ENCODE data around the gene DDX3X. TPM values are rescaled to one million over a fixed set of nuclear protein-coding genes. Genes with fewer than 3 reads are reported as not detected.
A peak's percentile ranks its signal among the peaks of the same experiment; 100 is the strongest.
"Not testable (repeated sequence)": the region's sequence is repeated elsewhere in the genome, so short reads cannot be mapped to it uniquely, and the experiment has no call there.

DDX3X gene
- total RNA-seq, 1 donor from 2014 or later, result 490 TPM

DNA sequence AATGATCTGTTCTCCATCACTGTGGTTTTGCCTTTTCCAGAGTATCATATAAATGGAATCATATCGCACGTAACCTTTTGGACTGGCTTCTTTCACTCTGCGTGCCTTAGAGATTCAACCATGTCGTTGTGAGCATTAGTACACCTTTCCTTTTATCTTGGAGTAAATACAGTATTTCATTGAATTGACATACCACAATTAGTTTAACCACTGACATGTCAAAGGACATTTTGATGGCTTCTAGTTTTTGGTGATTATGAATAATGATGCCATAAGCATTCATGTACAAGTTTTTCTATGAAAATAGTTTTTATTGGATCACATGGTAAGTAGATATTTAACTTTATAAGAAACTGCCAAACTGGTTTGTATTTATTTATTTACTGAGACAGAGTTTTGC lies 35.2 kb downstream of the DDX3X start:
- no peak for DNase-seq (ENCODE audit: low spot score)

DNA sequence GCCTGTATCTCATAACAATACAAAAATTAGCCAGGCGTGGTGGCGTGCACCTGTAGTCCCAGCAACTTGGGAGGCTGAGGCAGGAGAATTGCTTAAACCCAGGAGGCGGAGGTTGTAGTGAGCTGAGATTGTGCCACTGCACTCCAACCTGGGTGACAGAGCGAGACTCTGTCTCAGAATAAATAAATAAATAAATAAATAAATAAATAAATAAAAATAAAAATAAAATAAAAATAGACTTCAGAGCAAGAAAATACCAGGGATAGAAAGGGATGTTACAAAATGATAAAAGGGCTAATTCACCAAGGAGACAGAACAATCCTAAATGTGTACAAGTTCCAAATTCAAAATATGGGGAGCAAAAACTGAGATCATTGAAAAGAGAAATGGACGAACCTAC lies 37.6 kb downstream of the DDX3X start:
- not testable (repeated sequence) for DNase-seq (ENCODE audit: low spot score)

DNA sequence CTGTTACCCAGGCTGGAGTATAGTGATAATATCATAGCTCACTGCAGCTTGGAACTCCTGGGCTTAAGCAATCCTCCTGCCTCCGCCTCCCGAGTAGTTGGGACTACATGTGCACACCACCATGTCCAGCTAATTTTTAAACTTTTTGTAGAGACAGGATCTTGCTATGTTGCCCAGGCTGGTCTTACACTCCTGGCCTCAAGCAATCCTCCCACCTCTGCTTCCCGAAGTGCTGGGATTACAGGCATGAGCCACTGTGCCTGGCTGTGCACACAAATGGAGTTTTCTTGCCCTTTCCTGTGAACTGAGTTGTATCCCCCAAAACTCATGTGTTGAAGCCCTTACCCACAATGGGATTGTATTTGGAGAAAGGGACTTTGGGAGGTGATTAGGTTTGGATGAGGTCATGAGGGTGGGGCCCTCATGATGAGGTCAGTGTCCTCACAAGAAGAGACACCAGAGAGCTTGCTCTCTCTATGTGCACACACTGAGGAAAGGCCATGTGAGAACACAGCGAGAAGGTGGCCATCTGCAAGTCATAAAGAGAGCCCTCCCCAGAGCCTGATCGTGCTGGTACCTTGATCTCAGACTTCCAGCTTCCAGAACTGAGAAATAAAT lies 40.1 kb downstream of the DDX3X start:
- no peak for DNase-seq (ENCODE audit: low spot score)

DNA sequence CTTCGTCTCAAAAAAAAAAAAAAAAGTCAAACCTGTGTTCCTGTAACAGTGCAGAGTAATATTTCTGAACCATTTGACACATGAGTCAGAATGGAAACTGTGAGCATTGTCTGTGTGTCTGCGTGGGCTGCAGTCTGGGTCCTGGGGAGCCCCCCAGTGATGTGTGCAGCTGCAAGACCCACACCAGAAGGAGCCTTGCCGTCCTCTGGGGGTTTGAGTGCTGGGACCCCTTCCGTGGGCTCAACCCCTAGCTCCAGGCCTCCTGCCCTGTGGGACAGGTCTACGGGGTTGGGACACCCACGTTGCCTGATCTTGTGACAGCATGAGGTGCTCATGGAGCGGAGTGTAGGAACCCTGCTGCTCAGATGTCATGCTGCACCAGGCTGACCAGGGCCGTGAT lies 43.7 kb downstream of the DDX3X start:
- no peak for DNase-seq (ENCODE audit: low spot score)

DNA sequence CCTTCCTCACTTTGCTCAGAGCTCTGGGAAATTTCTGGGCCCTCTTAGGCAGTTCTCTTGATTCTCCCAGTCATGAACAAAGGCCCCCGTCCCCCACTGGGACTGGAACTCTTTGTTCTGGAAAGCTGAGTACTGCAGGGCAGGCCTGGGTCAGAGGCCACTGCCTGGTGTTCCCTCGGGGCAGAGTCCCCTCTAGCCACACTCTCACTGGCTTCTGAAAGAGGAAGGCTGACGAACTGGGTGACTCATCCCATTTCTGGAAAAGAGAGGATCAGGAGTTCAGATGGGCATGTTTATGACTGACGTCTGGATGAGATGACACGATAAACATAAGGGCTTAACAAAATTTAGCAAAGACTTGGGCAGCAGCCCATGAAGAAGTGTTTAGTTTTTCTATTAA lies 47.7 kb downstream of the DDX3X start:
- no peak for DNase-seq (ENCODE audit: low spot score)

DNA sequence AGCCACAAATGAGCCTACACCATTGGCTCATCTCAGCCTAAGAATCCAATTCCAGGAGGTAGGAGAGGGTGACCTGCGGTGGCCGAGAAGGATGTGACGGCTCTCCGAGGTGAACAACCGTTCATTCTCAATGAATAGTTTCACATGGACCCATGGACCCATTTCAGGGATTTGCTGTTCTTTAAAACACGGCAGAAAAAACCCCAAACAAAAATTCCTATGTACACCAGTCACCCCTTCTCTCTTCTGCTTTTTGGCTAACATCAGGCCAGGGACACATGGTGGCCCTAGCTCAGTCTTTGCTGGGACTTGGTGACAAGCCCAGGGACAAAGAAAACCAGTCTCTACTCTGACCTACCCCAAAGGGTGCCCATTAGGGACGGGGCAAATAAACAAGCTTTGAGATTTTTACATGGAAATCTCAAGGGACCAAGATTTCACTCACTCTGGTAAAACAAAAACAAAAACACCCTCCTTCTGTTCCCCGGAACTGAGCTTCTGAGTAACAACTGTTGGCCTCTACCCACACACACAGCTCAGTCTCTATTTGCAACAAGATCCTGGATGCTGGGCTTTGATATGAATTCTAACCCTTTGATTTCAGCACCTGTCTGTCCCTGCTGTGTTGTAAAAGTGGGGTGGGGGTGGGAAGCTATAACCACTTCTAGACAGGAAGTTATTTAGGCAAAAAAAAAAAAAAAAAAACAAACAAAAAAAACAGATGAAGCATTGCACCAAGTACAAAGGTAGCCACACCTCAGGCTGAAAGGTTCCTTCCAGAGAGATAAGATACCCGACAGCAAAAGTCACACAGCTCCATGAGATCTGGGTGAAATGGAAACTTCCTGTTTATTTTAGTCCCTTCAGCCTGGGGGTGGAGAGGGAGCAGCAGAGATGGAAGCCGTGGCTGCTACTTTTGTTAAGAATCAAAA lies 49.0 kb downstream of the DDX3X start:
- DNase-seq (ENCODE audit: low spot score), result no peak

DNA sequence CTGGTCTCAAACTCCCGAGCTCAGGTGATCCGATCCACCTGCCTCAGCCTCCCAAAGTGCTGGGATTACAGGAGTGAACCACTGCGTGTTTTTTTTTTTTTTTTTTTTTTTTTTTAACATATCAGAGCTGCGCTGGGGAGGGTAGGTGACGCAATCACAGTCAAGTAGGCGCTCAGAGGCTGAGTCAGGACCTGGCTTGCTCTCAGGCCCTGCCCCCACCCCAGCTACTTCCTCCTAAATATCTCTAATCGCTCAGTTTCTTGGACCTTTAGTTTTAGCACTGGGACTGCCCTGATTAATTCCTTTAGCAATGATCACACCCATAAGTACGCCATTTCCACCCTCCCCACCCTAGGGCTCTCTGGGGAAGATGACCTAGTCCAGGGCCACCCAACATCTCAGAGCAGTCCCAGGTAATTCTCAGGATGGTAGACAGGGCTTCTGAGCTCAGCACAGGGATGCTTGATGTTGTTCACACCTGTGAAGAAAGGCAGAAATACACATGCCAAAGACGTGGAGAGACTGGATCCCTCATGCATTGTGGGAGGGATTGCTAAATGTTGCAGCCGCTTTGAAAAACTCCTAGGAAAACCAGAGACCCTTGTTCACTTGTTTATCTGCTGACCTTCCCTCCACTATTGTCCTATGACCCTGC lies 50.2 kb downstream of the DDX3X start:
- no peak for DNase-seq (ENCODE audit: low spot score)

DNA sequence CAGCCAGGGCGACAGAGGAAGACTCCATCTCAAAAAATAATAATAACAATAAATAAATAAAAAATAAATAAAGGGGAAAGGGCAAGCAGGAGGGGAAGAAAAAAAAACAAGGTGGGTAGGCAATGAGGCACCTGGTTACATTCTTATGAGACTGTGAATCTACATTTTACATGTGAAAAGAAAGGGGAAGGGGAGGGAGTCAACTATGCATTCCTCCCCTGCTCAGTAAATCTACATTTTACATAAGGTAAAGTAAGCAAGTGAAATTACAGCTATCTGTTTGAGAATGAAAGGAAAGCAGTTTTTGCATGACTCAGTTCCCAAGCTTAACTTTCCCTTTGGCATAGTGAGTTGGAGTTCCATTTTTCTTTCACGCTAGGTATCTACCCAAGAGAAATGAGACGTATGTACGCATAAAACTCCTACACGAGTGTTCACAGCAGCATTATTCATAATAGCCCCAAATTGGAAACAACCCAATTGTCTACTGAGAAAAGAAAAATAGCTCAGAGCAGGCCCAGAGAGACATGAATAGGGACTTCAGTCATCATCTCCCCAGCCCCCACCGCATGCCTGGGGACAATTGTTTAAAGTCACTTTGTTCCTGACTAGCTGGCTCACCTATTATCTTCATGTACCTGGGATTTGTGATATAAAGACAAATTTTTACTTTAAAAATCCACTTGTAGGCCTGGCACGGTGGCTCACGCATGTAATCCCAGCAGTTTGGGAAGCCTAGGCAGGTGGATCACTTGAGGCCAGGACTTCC lies 52.4 kb downstream of the DDX3X start:
- no peak for DNase-seq (ENCODE audit: low spot score)

DNA sequence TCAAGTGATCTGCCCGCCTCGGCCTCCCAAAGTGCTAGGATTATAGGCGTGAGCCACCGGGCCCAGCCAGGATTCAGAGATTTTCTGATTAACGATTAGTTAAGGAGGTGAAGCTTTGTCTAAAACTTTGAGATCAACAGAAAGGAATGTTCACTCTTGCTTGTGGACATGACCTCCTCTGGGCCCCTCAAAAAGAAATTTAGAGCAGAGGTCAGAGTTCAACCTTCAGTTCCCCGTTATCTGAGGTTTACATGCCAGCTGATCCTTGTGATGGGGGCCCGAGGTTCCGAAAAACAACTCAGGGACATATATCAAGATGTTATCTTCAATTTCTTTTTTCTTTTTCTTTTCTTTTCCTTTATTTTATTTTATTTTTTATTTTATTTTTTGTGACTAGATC lies 54.6 kb downstream of the DDX3X start:
- no peak for DNase-seq (ENCODE audit: low spot score)

DNA sequence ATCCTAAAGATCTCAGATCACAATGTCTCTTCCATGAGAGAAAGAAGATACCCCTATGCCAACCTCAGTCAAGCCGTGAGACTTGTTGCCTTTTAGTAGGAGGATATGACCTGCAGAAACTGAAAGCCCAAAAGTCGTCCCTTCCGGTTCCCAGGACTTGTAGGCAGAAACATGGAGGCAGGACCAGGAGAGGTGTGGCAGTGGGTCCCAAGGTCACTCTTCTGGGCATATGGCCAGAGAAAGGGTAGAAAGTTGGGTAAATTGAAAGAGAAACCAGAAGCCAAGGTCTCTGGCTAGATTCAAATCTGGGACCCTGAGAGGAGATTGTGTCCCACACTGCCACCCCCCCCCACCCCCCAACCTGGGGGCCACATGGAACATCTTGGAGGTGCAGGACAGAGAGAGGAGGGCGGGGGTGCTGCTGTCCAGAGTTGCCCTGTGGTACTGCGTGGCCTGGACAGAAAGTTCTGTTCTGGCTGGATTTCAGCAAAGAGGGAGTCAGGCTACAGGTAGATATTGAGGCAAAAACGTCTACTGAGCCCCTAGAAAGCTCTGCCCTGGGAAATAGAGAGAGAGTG lies 55.4 kb downstream of the DDX3X start:
- DNase-seq (ENCODE audit: low spot score), result no peak

DNA sequence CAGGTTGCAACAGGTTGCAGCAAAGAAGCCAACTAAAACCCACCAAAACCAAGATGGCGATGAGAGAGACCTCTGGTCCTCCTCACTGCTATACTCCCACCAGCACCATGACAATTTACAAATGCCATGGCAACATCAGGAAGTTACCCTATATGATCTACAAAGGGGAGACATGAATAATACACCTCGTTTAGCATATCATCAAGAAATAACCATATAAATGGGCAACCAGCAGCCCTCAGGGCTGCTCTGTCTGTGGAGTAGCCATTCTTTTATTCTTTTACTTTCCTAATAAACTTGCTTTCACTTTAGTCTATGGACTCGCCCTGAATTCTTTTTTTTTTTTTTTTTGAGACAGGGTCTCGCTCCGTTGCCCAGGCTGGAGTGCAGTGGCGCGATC lies 56.6 kb downstream of the DDX3X start:
- DNase-seq (ENCODE audit: low spot score), result not testable (repeated sequence)

DNA sequence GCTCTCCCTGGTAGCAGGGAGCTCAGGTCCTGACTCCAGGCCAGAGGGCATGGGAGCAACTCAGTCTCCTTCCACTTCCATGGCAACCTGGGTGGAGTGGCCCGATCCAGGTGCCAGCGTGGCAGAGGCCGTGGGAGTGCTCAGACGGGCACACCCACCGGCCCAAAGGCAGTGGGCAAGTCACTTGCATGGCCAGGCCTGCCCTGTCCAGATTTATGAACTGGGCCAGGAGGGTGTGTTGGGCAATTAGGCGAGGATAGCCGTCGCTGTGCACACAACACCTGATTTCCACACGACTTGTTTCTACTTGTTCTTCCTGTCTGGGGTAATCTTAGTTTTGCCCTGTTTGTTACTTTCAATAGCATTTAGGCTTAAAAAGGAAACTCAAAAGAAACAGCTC lies 57.6 kb downstream of the DDX3X start:
- no peak for DNase-seq (ENCODE audit: low spot score)

DNA sequence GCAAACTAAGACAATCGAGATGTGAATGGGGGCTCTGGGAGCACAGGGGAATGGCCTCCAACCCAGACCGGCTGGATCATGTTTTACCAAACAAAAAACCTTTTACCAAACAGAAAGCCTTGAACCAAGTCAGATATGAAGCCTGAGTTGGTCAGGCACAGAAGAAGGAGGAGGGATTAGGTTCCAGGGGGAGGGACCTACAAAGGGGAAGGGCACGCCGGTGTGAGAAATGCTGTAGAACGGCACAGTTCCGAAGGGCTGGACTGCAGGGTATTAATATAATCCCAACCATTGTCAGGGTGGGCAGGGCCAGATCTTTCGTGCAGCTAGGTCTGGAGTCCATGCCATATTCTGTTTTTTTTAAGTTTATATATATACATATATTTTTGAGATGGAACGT lies 60.3 kb downstream of the DDX3X start:
- no peak for DNase-seq (ENCODE audit: low spot score)

DNA sequence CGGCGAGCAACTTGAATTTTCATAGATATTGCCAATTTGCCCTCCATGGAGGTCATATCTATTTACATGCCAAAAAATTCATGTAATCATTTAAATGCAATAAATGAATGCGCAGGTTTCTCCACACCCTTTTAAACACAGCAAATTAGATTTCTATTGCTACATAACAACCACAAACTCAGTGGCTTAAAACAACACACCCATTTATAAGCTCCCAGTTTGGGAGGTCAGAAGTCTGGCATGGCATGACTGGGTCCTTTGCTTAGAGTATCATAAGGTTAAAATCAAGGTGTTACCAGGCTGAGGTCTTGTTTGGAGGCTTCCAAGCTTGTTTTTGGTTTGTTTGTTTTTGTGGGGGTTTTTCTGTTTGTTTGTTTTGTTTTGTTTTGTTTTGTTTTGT lies 63.3 kb downstream of the DDX3X start:
- DNase-seq (ENCODE audit: low spot score), result no peak

DNA sequence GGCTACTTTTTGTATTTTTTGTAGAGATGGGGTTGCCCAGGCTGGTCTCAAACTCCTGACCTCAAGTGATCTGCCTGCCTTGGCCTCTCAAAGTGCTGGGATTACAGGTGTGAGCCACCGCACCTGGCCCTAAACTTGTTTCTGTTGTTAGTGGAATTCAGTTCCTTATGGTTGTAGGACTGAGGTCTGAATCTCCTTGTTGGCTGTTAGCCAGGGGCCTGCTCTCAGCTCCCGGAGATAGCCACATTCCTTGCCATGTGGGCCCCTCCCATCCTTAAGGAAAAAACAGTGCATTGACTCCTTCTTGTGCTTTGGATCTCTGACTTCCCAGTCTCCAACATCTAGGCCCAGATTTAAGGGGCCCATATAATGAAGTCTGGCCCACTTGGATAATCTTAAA lies 63.8 kb downstream of the DDX3X start:
- DNase-seq (ENCODE audit: low spot score), result no peak

DNA sequence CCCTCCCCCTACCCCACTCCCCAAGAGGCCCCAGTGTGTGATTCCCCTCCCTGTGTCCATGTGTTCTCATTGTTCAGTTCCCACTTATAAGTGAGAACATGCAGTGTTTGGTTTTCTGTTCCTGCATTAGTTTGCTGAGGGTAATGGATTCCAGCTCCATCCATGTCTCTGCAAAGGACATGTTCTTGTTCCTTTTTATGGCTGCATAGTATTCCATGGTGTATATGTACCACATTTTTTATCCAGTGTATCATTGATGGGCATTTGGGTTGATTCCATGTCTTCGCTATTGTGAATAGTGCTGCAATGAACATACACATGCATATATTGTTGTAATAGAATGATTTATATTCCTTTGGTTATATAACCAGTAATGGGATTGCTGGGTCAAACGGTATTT lies 68.6 kb downstream of the DDX3X start:
- not testable (repeated sequence) for DNase-seq (ENCODE audit: low spot score)

DNA sequence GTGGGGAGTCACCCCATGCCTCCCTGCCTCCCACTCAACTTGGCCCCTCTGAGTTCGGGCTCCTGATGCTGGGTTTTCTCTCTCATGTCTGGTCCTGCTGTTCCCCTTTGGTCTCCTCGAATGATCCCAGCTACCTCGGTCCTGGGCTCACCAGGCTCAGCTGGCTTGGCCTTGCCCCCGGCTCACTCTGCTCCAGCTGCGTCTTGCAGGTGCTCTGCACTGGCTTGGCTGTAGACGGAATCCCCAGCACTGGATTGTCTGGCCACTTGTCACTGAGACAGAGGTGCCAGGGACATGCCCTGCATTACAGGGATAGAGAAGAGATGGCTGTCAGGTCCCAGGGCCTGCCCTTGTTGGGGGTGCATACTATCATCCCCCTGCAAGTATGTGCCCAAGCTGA lies 71.6 kb downstream of the DDX3X start:
- DNase-seq (ENCODE audit: low spot score), result peak; percentile 53

DNA sequence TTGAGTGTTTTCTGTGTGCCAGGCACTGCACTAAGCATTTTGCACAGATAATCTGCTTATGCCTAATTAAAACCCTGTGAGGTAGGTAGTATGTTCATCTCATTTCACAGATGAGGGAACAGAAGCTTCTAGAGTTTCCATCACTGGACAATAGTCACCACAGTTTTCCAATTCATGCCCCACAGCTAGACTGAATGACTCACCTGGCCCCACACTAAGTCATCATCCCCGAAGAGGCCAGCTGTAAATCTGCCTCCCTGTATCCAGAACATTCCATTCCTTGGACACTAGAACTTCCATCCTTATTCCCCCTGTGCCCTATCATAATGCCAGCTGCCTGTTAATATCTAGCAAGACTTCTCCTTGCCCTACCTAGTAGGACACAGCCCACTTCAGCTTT lies 72.2 kb downstream of the DDX3X start:
- DNase-seq (ENCODE audit: low spot score), result no peak

DNA sequence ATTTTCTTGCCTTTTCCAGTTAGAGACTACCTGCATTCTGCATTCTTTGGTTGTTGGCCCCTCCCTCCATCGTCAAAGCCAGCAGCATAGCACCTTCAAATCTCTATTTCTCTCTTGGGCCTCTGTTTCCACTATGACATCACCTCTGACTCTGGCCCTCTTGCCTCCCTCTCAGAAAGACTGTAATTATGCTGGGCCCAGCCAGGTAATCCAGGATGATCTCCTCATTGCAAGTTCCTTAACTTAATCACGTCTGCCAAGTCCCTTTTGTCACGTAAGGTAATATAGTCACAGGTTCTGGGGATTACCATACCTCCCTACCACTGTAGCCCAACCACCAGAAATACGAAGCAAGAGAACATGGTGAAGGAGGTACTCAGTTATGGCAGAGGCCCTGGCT lies 73.9 kb downstream of the DDX3X start:
- peak; percentile 12 for DNase-seq (ENCODE audit: low spot score)

DNA sequence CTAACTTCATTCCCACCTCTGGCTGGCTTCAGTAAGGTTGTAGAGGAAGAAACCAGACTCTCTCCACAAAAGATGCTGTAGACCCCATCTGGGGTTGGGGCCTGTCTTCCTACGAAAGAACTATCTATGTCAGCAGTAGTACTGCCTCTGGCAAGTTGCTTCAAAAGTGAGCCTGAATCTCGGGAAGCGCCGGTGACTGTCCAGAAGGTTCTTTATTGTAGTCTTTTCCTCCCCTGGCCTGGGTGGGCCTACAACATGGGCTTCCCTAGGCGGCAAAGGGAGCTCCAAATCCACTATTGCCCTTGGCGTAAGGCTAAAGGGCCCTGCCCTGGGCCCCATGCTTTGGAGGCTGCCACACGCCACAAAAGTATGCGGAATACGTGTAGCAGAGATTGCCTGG lies 74.6 kb downstream of the DDX3X start:
- peak; percentile 72 for DNase-seq (ENCODE audit: low spot score)

DNA sequence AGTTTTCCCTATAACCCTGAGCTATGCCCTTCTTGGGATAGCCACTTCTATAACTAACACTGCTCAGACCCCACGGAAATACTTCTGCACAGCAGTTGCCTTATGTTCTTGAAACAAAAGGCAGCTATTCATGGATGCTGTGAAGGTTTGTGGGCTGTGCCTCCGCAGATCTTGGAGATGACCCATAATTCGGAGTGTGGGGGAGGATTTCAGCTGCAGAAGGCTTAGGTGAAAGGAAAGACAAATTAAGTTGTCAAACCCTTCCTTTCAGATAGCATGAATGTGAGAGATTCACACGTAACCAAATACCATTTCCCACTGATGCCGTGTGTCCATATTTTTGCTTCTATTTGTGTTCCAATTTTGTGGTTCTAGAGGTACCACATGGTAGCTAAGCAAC lies 75.0 kb downstream of the DDX3X start:
- peak; percentile 3 for DNase-seq (ENCODE audit: low spot score)
